Stimulated activated CD8-positive, alpha-beta memory T cell treated with anti-CD3 and anti-CD28 coated beads, Interleukin-12 subunit alpha, Interleukin-12 subunit beta, amount 100 ng/mL, for 24 hours (primary cell): ENCODE results near the gene ATXN2L.
A peak's percentile ranks its signal among the peaks of the same experiment; 100 is the strongest.
"Not testable (repeated sequence)": the region's sequence is repeated elsewhere in the genome, so short reads cannot be mapped to it uniquely, and the experiment has no call there.

Experiments used
- DNase-seq: peaks from one replicate; pipeline ENCODE4 v3.0.0-alpha.2; 2020; ENCODE audit errors: extremely low read depth

ATXN2L gene

DNA sequence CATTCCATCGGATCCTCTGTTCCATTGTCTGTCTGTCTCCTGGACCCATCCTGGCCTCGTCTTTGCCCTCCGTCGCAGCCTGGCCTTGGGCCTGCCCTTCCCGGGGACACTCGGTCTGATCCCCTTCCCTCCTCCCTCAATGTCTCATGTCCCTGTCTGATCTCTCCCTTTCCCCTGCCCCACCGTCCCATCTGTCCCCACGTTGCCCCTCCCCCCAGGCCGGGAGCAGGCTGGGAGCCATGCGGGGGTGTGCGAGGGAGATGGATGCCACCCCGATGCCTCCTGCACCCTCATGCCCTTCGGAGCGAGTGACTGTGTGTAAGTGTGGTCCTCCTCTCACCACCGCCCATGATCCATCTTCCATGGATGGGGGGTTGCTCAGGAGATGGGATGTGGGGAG, 50.2 kb downstream of the ATXN2L start:
- no peak for DNase-seq

DNA sequence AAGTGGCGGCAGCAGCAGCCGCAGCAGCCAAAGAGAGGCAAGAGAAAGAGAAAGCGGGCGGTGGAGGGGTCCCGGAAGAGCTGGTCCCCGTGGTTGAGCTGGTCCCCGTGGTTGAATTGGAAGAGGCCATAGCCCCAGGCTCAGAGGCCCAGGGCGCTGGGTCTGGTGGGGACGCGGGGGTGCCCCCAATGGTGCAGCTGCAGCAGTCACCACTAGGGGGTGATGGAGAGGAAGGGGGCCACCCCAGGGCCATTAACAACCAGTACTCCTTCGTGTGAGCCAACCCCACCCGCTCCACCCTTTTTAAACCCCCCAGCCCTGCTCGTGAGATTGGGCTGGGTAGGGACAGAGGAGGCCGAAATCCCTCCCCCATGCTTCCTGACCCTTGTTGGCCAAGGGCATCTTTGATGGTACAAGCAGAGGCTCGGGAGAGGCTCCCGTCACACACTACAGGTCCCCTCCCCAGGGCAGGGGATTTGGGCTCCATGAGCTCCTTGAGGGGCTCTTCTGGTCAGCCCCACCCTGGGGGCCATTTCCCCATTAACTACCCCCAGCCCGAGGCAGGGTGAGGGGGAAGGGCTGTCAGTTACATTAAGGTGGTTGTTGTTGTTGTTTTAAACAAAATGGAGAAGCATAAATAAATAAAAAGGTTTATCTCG, 50.9 kb downstream of the ATXN2L start:
- no peak for DNase-seq

DNA sequence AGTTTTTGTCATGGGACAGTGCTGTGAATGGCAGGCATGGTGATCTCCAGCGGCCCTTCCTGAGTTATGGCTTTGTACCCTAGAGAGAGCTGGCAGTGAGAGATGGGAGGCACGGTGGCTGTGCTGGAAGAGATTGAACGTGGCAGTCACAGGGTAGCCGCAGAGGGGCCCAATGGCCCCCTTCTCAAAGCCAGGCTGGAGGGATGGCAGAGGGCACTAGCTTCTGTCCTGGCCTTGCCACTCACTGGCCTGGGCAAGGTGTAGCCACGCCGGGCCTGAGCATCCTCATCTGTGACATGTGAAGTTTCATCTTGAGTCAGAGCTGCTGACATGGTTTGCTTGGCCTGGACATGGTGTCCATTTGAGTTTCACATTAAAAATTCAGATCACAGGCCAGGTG, 51.6 kb downstream of the ATXN2L start:
- no peak for DNase-seq

DNA sequence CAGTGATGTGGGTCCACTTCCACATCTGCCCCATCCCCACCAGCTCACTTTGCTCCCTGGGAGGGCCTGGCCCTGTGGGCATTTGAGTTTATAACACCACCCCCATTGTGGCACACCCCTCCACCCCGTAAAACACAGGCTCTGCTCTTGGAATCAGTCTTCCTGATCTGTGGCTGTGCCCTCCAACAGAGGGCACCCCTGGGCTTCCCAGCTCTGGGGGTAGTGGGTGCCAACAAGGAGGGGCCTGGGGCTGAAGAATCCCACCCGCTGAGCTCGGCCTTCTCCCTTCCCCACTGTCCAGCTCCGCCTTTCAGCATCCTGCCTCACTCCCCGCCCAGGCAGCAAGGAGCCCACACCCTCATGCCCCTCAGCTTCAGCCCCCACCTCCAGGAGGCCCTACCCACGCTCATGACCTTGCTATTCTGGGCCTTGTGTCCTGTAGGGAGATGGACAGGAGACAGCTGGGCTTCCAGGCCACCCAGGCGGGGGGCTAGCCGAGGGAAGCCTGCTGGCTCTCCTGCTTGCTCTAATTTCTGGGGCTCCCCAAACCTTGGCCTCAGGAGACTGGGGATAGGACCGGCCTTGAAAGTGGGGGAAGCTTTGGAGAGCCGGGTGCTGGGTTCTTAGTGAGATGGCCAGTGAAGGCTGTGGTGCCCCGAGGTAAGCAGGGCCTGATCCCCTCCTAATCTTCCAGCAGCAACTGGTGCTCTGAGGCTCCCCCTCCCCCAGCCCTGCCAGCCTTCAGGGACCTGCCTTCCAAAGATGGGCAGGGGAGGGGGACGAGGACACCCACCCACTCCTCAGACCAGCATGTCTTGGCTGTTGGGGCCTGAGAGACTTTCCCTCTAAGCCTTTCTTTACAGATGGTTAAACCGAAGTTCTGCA, 52.6 kb downstream of the ATXN2L start:
- no peak for DNase-seq

DNA sequence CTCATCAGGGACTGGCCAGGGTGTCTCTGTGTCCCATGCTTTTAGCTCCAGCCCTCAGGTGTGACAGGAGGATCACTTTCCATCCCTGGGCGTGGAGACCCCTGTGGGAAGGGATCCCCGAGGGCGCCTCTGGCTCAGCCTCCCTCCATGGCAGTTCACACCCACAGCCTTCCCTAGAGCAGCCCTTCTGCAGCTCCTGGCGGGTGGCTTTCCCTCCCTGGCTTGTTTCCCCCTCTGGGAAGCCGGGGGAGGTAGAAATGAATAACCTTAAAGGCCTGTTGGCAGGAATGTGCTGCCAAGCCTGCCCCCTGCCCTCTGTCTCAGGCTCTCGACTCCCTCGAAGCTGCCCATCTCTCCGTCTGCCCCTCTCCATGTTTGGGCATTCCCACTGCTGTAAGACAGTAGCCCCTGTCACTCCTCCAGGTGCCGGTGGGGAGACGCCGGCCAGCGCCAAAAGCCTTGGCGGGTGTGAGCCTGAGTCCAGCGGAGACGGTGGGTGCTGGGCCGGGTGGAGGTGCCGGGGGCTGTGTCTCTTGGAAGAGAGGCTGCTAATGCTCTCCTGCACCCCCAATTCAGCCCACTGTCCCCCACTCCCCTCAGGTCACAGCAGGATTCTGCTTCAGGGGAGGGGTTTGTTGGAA, 53.3 kb downstream of the ATXN2L start:
- DNase-seq: no peak

DNA sequence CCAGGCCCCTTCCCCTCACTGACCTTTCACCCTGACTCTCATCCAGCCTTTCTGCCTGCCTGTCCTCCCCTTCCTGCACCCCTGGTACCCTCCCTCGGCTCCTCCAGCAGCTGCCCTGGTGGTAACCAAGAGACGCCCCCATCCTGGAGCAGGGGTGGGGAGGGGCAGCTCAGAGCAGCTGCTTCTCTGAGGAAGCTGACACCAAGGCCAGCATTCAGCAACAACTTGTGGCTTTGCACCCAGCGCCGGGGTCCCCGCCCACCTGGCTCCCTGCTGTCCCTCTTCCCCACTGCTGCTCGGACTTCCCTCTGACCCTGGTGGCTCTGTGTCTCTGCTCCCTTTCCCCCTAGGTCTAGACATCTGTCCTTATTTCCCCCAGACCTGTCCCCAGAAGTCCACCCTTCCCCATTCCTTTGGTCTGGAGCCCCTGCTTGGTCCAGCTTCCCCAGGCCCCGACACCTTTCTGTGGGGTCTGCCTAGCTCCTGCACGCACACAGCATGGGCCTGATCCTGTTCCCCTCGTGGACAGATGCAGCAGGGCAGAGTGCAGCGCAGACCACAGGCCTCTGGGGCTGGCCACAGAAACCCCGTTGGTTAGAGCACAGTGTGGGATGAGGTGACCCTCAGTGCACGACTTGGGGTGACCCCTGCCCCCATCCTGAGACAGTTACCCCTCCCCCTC, 54.3 kb downstream of the ATXN2L start:
- DNase-seq: no peak

DNA sequence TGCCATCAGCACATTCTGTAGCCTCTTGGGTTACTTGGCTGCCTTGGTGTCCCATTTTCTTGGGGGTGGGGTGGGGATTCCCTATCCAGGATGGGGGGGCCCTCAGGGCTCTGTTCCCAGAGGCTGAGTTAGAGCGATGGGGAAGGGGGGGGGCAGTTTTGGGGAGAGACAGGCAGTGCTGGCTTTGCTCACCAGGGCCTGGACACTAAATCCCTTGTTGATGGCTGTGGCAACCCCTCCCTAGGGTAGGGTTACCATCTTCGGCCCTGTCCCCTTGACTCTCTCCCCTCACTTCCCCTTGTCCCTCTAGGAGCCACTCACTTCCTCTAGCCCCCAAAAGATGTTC, 54.8 kb downstream of the ATXN2L start:
- DNase-seq: no peak

DNA sequence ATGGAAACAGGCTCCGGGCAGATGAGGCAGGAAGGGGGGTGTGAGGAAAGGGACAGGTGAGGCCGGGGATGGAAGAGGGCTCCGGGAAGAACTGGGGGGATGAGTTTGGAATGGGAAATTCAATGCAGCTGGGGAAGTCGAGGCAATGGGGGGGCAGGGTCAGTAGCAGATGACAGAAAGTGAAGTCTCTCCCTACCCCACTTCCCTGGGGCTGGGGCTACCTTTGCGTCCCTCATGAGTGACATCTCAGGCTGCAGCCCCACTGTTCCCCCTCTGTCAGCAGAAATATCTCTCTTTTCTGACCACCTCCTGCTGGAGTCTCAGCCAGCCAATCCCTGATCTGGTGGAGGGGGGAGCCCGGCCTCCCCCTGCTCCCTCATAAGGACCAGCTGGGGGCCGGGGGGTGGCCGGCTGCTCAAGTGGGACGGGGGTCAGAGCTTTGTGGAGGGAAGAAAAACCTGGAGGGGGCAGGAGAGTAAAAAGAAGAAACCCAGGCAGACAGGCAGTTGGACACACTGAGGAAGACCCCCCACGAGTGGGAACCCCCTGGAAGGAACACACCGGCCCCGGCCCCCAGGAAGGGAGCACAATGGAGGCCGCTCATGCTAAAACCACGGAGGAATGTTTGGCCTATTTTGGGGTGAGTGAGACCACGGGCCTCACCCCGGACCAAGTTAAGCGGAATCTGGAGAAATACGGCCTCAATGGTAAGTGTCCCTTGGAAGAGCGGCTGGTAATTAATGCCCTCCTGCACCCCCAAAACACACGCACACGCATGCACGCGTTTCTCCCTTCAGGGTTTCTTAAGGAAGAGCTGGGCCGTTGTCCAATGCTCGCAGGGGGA, 55.5 kb downstream of the ATXN2L start, which contains the start of gene ATP2A1:
Gene ATP2A1, plus strand, starts transcription at position 406 of the 844 bp plus-strand sequence. Its CDS starts 184 bp downstream, at position 590.
- DNase-seq: no peak

DNA sequence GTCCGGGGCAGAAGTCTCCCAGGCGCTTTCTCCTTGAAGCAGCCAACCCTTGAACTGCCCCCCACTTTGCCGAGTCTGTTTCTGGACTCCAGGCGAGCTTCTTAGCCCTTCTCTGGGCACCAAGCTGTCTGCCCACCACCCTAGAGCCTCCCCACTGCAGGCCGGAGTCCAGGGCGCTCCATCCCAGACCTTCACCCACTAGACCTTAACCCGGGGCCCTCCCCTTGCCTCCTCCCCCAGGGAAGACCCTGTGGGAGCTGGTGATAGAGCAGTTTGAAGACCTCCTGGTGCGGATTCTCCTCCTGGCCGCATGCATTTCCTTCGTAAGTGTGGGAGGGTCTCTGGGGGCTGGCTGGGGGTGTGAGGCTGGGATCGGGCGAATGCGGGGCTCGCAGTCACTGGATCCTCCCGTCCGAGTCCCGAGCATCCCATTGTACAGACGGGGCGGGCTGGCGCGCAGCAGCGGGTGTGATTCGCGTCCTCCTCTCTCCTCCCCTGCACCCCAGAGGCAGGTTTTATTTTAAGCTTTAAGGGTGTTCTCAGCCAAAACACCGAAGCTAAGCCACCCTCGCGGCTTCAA, 56.6 kb downstream of the ATXN2L start:
- no peak for DNase-seq

DNA sequence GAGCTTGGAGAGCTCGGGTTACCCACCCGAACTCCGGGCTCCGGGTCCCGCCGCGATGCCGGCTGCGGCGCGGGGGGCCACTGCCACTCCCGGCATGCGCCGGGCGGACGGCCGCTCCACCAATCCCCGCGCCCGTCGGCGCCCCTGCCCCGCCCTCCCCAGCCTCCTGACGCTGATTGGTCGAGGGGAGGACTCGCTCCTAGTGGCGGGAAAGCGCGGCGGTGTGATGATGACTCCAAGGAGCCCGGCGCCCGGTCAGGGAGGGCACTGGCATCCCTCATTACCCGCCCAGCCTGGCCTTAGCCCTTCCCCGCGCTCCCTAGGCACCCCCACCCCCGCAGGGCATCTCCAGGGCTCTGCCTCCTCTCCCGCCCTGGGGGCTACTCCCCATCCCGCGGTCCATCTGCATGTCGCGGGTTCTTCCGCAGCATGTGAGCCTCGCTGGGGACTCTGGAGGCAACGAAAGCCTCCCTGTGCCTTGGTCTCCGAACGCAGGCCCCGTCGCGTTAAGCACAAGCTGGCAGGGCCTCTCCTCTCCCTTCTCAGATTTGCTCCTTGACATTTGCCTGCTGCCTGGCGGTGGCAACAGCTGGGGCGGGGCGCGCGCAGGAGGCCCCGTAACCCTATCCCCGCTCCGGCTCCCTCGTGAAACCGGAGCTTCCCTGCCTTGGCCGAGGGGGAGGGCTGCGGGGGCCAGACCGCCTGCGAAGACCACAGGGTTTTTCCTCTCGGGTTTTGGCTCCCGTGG, 57.2 kb downstream of the ATXN2L start:
- DNase-seq: peak; percentile 82

DNA sequence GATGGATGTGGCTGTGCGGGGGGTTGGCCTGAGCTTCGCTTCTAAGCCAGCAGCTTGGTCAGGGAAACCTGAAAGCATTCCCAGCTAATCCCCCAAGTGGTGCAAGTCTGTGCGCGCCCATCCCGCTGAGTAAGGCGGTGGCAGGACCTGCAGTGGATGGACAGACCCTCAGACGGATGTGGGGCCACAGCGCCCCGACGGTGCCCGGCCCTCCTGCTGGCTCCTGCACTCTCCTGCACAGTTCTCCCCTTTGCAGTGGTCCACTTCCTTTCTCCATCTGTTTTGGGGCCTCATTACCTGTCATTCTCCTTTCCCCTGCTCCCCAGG, 57.8 kb downstream of the ATXN2L start:
- no peak for DNase-seq

DNA sequence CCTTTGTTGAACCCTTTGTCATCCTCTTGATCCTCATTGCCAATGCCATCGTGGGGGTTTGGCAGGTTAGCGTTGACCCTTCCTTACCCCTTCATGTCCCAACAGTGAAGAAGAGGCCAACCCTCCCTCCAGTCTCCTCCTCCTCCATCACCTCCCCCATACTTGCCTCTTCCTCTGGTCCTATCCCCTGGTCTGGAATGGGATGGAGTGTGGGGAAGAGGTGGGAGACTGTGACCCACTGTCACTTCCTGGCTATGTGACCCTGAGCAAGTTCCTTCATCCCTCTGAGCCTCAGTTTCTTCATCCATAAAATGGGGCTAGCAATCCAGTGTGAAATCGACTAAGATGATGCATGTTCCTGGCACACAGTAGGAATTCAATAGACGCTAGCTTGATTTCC, 58.2 kb downstream of the ATXN2L start:
- no peak for DNase-seq

DNA sequence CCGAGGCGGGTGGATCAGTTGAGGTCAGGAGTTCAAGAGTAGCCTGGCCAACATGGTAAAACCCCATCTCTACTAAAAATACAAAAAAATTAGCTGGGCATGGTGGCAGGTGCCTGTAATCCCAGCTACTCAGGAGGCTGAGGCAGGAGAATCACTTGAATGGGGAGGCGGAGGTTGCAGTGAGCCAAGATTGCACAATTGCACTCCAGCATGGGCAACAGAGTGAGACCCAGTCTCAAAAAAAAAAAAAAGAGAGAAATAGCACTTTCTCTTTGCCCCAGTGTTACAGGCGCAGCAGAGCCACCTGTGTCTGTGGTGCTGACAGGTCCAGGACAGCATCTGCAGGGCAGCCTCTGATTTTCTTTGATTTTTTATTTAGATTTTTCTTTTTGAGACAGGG, 58.8 kb downstream of the ATXN2L start:
- DNase-seq: not testable (repeated sequence)

DNA sequence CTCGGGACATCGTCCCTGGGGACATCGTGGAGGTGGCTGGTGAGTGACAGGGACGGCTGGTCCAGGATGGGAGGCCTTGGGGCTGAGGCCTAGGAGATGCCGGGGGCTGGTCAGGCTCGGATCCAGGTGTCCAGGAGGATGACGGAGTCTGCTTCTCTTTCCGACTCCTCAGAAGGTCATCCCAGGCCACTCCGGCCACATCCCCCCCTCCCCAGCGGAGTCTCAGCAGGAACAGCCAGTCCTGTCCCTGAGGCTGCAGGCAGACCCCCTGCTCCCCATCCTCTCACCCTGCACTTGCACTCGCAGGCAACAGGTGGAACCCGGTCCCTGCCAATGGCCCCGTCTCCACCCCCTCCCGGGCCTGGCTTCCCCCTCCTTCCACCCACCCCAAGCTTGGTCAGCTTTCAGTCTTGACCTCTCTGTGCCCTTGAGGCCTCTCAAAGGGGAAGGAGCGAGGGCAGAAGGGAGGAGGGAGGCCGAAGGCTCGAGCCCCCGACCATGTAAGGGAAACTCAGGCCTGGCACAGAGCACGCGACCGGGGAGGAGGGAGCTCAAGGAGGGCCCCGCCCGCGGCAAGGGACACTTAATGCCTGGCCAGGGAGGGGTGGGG, 59.9 kb downstream of the ATXN2L start:
- no peak for DNase-seq

DNA sequence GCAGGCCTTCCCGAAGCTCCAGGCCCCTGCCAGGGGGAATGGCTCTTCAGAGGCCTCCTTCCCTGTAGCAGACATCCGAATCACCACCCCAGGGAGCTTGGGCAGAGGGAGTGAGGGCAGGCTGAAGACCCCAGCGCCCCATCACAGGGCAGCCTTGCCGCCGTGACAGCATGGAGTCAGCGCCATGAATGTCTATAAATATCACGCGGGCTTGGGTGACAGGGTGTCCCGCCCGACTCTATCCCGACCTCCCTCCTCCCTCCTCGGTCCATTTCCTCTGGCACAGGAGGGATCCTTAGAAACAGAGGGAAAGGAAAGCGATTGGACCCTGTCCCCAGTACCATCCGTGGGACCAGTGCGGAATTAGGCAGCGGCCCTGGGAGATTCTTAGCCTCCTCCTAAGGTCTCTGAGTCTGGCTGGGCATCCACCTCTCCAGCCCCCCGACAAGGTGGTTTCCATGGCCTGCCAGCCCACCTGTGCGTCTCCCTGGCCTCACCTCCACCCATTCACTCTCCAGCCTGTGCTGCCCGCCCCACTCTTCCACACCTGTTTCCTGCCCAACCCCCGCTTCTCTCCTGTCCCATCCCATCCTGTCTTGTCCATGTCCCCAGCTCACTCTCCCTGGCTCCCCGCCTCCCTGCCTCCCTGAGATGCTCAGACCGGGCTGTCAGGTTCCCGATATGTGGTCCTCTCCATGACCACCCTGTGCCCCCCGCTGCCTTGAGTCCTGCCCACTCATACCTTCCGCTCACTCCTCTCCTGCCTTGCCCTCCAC, 60.6 kb downstream of the ATXN2L start:
- DNase-seq: no peak

DNA sequence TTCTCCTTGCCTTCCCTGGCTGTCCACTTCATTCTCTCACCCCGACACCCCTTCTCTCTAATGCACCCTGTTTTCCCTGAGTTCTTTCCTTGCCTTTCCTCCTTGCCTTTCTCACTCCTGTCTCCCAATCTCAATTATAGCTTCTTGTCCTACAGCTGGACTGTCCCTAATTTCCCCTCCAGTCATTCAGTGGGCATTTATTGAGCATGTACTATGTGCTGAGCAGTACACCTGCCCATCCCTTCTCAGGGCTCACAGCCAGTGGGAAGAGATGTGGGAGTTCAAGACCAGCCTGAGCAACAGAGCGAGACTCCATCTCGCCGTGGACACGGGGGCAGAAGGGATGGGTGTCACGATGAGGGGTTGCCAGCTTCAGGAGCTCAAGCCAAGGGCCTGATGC, 61.2 kb downstream of the ATXN2L start:
- DNase-seq: no peak
